AG04450 (cell line): ENCODE measurements around the gene NLRP3. TPM values are rescaled to one million over a fixed set of nuclear protein-coding genes. Genes with fewer than 3 reads are reported as not detected.

ENCODE experiments used
- CTCF ChIA-PET: fragments of 300-600, 350-600 bp; formaldehyde crosslinking; extraction: SDS; loops from one replicate; lab custom pipeline; 2022; ENCODE audit warnings: antibody characterized with exemption, inconsistent platforms; lab: Charles Lee
- POLR2A ChIA-PET: fragments of 350-600 bp; formaldehyde crosslinking; extraction: SDS; loops from one replicate; lab custom pipeline; 2021; ENCODE audit warnings: antibody characterized with exemption, inconsistent platforms; lab: Yijun Ruan, JAX
- DNase-seq: peaks from one replicate; pipeline ENCODE4 v3.0.0-alpha.2; 2011; ENCODE audit warnings: low read depth, low spot score
- H3K27ac ChIP-seq: one replicate; pipeline ENCODE4 v1.5.1; 2012; ENCODE audit warnings: low read depth, low read length, control low read depth
- H3K27me3 ChIP-seq: one replicate; pipeline ENCODE4 v1.6.0; 2012; ENCODE audit warnings: low read length; ENCODE audit not compliant: control insufficient read depth, insufficient read depth
- H3K4me3 ChIP-seq: 2 replicates; pipeline ENCODE4 v1.5.1; 2011; ENCODE audit warnings: mild to moderate bottlenecking, low read depth, low read length, control low read depth
- H3K9me3 ChIP-seq: 2 replicates; pipeline ENCODE4 v1.5.1; 2012; ENCODE audit warnings: low read length; ENCODE audit not compliant: control insufficient read depth, insufficient read depth
- polyA plus RNA-seq: library from polyadenylated mRNA; depleted of rRNA; stranded (reverse); fragments of >200 nt; gene quantifications from 2 replicates; pipeline ENCODE4 v1.2.3, GENCODE V29; 2011
- TF ChIP-seq, protein P1 (sequence below): IDR thresholded peaks from 2 replicates; pipeline ENCODE4 v1.5.1; 2011; ENCODE audit warnings: low read depth, low read length, control low read depth, inconsistent platforms

NLRP3 gene
- polyA plus RNA-seq, 1 experiment = 0.06 TPM

DNA sequence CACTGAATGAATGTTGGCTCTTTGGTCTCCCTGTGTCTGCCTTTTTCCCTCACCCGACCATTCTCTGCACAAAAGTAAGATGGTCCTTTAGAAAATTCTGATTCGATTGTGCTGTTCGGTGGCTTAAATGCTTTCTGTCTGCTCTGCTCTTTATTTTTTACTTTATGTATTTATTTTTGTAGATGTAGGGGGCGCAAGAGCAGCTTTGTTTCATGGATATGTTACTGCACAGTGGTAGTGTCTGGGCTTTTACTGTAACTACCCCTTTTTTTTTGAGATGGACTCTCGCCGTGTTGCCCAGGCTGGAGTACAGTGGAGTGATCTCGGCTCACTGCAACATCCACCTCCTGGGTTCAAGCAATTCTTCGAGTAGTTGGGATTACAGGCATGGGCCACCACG, 15.7 kb downstream of the NLRP3 start:
- DNase-seq = no peak
- TF ChIP-seq, protein P1, sequence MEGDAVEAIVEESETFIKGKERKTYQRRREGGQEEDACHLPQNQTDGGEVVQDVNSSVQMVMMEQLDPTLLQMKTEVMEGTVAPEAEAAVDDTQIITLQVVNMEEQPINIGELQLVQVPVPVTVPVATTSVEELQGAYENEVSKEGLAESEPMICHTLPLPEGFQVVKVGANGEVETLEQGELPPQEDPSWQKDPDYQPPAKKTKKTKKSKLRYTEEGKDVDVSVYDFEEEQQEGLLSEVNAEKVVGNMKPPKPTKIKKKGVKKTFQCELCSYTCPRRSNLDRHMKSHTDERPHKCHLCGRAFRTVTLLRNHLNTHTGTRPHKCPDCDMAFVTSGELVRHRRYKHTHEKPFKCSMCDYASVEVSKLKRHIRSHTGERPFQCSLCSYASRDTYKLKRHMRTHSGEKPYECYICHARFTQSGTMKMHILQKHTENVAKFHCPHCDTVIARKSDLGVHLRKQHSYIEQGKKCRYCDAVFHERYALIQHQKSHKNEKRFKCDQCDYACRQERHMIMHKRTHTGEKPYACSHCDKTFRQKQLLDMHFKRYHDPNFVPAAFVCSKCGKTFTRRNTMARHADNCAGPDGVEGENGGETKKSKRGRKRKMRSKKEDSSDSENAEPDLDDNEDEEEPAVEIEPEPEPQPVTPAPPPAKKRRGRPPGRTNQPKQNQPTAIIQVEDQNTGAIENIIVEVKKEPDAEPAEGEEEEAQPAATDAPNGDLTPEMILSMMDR = no peak
- CTCF ChIA-PET = interaction anchor here (0.7 kb wide), 1 partner anchor 42 kb away, joined by 3 read pairs; no protein-coding TSS in a partner anchor
- Histone ChIP-seq H3K27ac (no peak overlapping the region), H3K4me3 (no peak overlapping the region), H3K27me3 (no peaks in the 10 kb centered on the region), H3K9me3 (peaks cover 23% of the 10 kb centered on the region)
- POLR2A ChIA-PET = no interaction called here

DNA sequence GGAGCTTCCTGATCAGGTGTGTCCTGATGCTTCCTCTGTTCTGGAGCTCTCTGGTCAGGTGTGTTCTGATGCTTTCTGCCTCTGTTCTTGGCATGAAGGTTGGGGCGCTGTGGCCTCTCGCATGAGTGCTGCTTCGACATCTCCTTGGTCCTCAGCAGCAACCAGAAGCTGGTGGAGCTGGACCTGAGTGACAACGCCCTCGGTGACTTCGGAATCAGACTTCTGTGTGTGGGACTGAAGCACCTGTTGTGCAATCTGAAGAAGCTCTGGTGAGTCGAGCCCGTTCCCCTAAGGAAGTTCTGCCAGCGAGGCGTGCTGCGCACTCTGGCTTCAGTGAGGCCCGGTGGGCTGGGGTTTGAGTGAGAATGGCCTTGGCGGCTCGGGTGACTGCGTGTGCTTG, 18.0 kb downstream of the NLRP3 start:
- Histone ChIP-seq H3K4me3 (no peak overlapping the region), H3K9me3 (peaks cover 17% of the 10 kb centered on the region), H3K27me3 (no peaks in the 10 kb centered on the region), H3K27ac (no peak overlapping the region)
- ChIA-PET CTCF (no interaction called here), POLR2A (no interaction called here)
- TF ChIP-seq, protein P1 = no peak
- no peak for DNase-seq

DNA sequence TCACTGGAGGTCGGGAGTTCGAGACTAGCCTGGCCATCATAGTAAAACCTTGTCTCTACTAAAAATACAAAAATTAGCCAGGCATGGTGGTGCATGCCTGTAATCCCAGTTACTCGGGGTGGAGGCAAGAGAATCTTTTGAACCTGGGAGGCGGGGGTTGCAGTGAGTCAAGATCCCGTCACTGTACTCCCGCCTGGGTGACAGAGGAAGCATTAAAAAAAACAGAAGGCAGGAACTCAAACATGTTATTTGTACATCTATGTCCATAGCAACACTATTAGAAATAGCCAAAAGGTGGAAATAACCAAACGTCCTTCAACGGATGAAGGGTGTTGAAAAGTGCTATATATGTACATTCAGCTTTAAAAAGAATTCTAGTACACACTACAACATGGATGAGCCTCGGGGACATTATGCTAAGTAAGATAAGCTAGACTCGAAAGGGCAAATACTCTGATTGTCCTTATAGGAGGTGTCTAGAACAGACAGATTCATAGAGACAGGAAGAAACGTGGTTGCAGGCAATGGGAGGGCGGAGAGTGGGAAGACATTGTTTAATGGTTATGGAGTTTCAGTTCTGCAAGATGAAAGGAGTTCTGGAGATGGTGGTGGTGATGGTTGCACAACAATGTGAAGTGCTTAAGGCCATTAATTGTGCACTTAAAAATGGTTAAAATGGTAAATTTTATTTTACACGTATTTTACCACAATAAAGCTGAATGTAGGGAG, 19.2 kb downstream of the NLRP3 start:
- Histone ChIP-seq H3K9me3 (peaks cover 12% of the 10 kb centered on the region; the same call in 1 of the 2 replicates), H3K27ac (no peak overlapping the region), H3K27me3 (no peaks in the 10 kb centered on the region), H3K4me3 (no peak overlapping the region)
- no peak for DNase-seq
- CTCF ChIA-PET = no interaction called here
- TF ChIP-seq, protein P1 = no peak
- POLR2A ChIA-PET = no interaction called here

DNA sequence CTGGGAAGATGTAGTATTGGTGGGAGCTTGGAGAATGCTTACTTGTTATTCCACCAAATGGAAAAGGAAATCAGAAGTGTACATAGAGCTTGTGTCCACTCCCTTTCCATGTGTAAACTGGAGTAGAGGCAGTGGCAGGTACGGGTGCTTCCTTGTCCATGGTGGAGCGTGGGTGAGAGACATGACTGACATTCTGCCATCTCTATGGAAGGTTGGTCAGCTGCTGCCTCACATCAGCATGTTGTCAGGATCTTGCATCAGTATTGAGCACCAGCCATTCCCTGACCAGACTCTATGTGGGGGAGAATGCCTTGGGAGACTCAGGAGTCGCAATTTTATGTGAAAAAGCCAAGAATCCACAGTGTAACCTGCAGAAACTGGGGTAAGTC, 19.8 kb downstream of the NLRP3 start:
- Histone ChIP-seq H3K4me3 (no peak overlapping the region), H3K27ac (no peak overlapping the region), H3K9me3 (peaks cover 12% of the 10 kb centered on the region; the same call in 1 of the 2 replicates), H3K27me3 (no peaks in the 10 kb centered on the region)
- DNase-seq = no peak
- TF ChIP-seq, protein P1 = no peak
- ChIA-PET CTCF (no interaction called here), POLR2A (no interaction called here)
